ENCODE data around the gene AGPAT4.

AGPAT4 gene

DNA sequence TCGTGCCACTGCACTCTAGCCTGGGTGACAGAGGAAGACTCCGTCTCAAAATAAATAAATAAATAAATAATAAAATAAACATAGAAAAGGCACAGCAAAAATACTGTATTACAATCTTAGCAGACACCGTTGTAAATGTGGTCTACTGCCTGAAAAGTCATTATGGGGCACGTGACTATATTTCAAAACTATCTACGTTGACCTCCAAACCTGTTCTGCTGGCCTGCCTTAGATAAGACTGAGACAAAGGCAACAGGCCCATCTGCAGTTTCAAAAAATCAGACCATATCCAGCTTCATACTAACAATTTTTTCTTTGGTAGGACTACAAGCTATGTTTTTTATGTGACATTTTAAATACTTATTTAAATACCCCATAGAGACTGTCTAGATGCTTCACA, 59.1 kb downstream of the AGPAT4 start:
- Histone ChIP-seq H3K36me3 (ENCODE audit: control insufficient read depth, insufficient read depth, low read length, severe bottlenecking) (no peaks in the 10 kb centered on the region), H3K4me1 (ENCODE audit: control insufficient read depth, insufficient read depth, low read length) (peaks cover 11% of the 10 kb centered on the region), H3K9ac (ENCODE audit: low read length) (no peak overlapping the region), H3K9me3 (ENCODE audit: control insufficient read depth, low read length) (peaks cover 11% of the 10 kb centered on the region), H3K27me3 (replicated peaks; ENCODE audit: control insufficient read depth, insufficient read depth, low read length) (no peaks in the 10 kb centered on the region), H3K4me3 (ENCODE audit: low read length) (no peak overlapping the region)
- no peak for DNase-seq (ENCODE audit: low read depth)

- no peak for DNase-seq (ENCODE audit: low read depth)
- Histone ChIP-seq H3K4me1 (ENCODE audit: control insufficient read depth, insufficient read depth, low read length) (peaks cover 11% of the 10 kb centered on the region), H3K9me3 (ENCODE audit: control insufficient read depth, low read length) (peaks cover 11% of the 10 kb centered on the region), H3K27me3 (replicated peaks; ENCODE audit: control insufficient read depth, insufficient read depth, low read length) (no peaks in the 10 kb centered on the region), H3K9ac (ENCODE audit: low read length) (no peak overlapping the region), H3K4me3 (ENCODE audit: low read length) (no peak overlapping the region), H3K36me3 (ENCODE audit: control insufficient read depth, insufficient read depth, low read length, severe bottlenecking) (peaks cover 2% of the 10 kb centered on the region)
Measured at GRCh38 chr6:161212902-161213301, 61.0 kb downstream of the AGPAT4 start.

DNA sequence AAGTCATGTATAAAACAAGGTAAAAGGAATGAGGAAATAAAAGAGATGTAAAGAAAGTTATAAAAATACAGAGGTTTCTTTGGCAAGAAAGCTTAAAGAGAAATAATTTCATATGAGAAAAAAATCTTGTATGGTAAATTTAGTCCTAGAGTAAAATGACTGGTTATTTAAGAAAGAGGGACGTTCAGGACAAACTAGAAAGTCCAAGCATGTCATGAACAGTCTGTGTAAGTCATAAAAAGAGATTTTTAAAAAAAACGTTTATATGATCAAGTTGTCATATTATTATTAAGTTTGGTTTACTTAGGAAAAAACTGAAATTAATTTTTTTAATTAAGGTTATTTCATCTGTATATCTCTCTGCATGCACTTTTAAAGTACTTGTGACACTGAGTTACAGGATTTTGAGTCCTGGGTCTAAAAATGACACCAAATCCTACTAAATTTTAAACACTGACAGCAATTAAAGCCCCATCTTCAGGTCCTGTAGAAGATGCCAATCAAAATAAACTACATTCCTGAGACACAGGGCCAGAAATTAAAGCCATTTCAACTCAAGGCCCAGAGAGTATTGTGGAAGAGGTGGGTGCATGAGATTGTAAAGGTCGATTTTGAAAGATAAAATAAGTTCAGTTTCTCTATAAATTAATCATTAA, 62.4 kb downstream of the AGPAT4 start:
- peaks cover 2% of the 10 kb centered on the region for H3K36me3 ChIP-seq (ENCODE audit: control insufficient read depth, insufficient read depth, low read length, severe bottlenecking)
- peak overlapping the region; percentile 17 for H3K4me3 ChIP-seq (ENCODE audit: low read length)
- H3K9ac ChIP-seq (ENCODE audit: low read length), result no peak overlapping the region

GRCh38 chr6:161210857-161211256, 63.0 kb downstream of the AGPAT4 start:
- Histone ChIP-seq H3K36me3 (ENCODE audit: control insufficient read depth, insufficient read depth, low read length, severe bottlenecking) (peaks cover 2% of the 10 kb centered on the region), H3K4me3 (ENCODE audit: low read length) (no peak overlapping the region), H3K27me3 (replicated peaks; ENCODE audit: control insufficient read depth, insufficient read depth, low read length) (no peaks in the 10 kb centered on the region), H3K9me3 (ENCODE audit: control insufficient read depth, low read length) (peaks cover 11% of the 10 kb centered on the region), H3K4me1 (ENCODE audit: control insufficient read depth, insufficient read depth, low read length) (peaks cover 11% of the 10 kb centered on the region), H3K9ac (ENCODE audit: low read length) (no peak overlapping the region)
- DNase-seq (ENCODE audit: low read depth), result no peak

More for the DNA sequence above, 62.4 kb downstream of the AGPAT4 start:
- peaks cover 11% of the 10 kb centered on the region for H3K4me1 ChIP-seq (ENCODE audit: control insufficient read depth, insufficient read depth, low read length)
- peaks cover 11% of the 10 kb centered on the region for H3K9me3 ChIP-seq (ENCODE audit: control insufficient read depth, low read length)
- H3K27me3 ChIP-seq (replicated peaks; ENCODE audit: control insufficient read depth, insufficient read depth, low read length), result no peaks in the 10 kb centered on the region
- DNase-seq (ENCODE audit: low read depth), result no peak

DNA sequence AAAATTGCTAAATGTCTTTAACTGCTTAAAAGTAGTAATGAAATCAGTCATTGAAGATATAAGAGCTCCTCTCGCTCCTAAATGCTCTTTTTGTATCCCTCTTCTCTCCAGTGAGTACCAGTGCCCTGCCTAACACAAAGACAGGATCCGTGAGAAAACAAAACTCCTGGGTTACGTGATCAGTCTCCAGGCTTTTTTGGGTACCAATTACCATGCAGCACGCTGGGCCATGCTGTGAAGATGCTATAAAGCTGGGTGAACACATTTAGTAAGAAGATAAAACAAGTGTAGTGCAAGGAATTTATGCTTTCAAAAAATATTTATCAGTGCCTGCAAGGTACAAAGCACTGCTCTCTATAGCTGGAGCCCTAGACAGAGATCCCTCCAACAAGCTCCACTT, 66.7 kb downstream of the AGPAT4 start:
- Histone ChIP-seq H3K27me3 (replicated peaks; ENCODE audit: control insufficient read depth, insufficient read depth, low read length) (no peaks in the 10 kb centered on the region), H3K9me3 (ENCODE audit: control insufficient read depth, low read length) (peaks cover 11% of the 10 kb centered on the region), H3K4me3 (ENCODE audit: low read length) (no peak overlapping the region), H3K9ac (ENCODE audit: low read length) (no peak overlapping the region), H3K36me3 (ENCODE audit: control insufficient read depth, insufficient read depth, low read length, severe bottlenecking) (peaks cover 2% of the 10 kb centered on the region), H3K4me1 (ENCODE audit: control insufficient read depth, insufficient read depth, low read length) (no peaks in the 10 kb centered on the region)
- DNase-seq (ENCODE audit: low read depth), result no peak

- no peak for DNase-seq (ENCODE audit: low read depth)
- peaks cover 2% of the 10 kb centered on the region for H3K36me3 ChIP-seq (ENCODE audit: control insufficient read depth, insufficient read depth, low read length, severe bottlenecking)
- no peaks in the 10 kb centered on the region for H3K4me1 ChIP-seq (ENCODE audit: control insufficient read depth, insufficient read depth, low read length)
- no peak overlapping the region for H3K9ac ChIP-seq (ENCODE audit: low read length)
- no peaks in the 10 kb centered on the region for H3K9me3 ChIP-seq (ENCODE audit: control insufficient read depth, low read length)
- no peaks in the 10 kb centered on the region for H3K27me3 ChIP-seq (replicated peaks; ENCODE audit: control insufficient read depth, insufficient read depth, low read length)
- H3K4me3 ChIP-seq (ENCODE audit: low read length), result no peak overlapping the region
Measured at GRCh38 chr6:161204866-161205557, 68.8 kb downstream of the AGPAT4 start.

DNA sequence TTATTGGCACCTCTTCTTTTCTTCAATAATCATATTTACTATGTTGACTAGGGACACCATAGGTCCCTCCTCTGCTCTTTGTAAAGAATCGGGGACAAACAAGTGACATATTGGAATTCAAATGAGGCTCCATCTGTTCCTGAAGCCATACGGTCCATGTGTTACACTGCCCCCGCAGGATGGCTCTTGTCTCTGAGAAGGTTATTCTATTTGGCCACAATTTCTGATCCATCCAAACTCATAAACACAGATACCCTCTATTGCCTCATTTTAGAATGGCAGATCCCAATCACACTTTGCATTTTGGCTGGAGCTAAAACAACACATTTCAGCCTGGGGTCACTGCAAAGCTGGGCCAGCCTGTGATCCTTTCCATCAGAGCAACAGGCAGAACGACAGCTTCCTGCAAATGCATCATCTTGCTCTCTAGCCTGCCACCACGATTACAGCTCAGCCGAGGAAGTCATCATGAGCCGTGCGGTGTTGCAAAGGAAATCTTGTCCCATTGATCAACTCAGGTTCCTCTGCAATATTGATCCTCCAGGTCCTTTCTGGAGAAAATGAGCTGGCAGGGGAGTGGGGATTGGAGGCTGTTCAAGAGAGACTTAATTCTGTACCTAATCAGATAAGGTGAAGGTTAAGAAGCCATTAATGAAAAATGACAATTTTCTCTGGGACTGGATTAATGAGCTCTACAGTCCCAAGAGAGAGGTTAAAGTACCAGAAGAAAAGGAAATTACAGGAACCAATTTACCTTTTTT, 73.1 kb downstream of the AGPAT4 start:
- Histone ChIP-seq H3K4me1 (ENCODE audit: control insufficient read depth, insufficient read depth, low read length) (peaks cover 8% of the 10 kb centered on the region), H3K9ac (ENCODE audit: low read length) (no peak overlapping the region), H3K9me3 (ENCODE audit: control insufficient read depth, low read length) (no peaks in the 10 kb centered on the region), H3K27me3 (replicated peaks; ENCODE audit: control insufficient read depth, insufficient read depth, low read length) (no peaks in the 10 kb centered on the region), H3K4me3 (ENCODE audit: low read length) (no peak overlapping the region), H3K36me3 (ENCODE audit: control insufficient read depth, insufficient read depth, low read length, severe bottlenecking) (no peaks in the 10 kb centered on the region)
- DNase-seq (ENCODE audit: low read depth), result no peak

GRCh38 chr6:161199850-161200249, 74.0 kb downstream of the AGPAT4 start:
- Histone ChIP-seq H3K36me3 (ENCODE audit: control insufficient read depth, insufficient read depth, low read length, severe bottlenecking) (no peaks in the 10 kb centered on the region), H3K4me1 (ENCODE audit: control insufficient read depth, insufficient read depth, low read length) (peaks cover 8% of the 10 kb centered on the region), H3K4me3 (ENCODE audit: low read length) (no peak overlapping the region), H3K9me3 (ENCODE audit: control insufficient read depth, low read length) (no peaks in the 10 kb centered on the region), H3K9ac (ENCODE audit: low read length) (no peak overlapping the region), H3K27me3 (replicated peaks; ENCODE audit: control insufficient read depth, insufficient read depth, low read length) (no peaks in the 10 kb centered on the region)
- DNase-seq (ENCODE audit: low read depth), result no peak

DNA sequence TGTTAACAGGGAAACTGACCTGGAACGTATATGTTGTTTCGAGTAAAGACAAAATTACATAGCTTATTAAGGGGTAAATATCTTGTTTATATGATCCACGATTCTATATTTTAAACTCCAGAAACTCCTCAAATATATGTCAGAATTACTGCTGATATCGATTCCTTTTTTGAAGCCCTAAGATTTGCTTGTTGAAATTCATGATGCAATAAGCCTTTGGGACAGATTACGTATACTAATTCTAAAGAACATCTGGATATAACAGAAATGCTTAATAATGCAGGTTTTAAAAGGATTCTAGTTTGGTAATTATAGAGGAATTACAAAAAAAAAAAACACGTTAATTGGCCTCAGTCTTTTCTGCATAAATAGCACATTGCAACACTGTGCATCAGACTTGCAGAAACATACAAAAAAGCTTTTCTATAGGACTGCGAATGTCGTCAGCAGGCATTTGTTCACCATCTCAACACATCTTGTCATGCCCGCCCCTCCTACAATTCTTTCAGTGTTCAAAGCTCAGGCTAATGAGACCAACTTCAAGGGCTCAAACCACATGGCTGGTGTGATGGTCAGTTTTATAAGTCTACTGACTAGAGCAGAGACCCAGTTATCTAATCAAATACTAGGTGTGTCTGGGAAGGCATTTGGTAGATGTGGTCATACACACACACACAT, 74.9 kb downstream of the AGPAT4 start:
- DNase-seq (ENCODE audit: low read depth), result no peak
- Histone ChIP-seq H3K4me1 (ENCODE audit: control insufficient read depth, insufficient read depth, low read length) (peaks cover 8% of the 10 kb centered on the region), H3K27me3 (replicated peaks; ENCODE audit: control insufficient read depth, insufficient read depth, low read length) (no peaks in the 10 kb centered on the region), H3K4me3 (ENCODE audit: low read length) (no peak overlapping the region), H3K9me3 (ENCODE audit: control insufficient read depth, low read length) (no peaks in the 10 kb centered on the region), H3K36me3 (ENCODE audit: control insufficient read depth, insufficient read depth, low read length, severe bottlenecking) (no peaks in the 10 kb centered on the region), H3K9ac (ENCODE audit: low read length) (no peak overlapping the region)

DNA sequence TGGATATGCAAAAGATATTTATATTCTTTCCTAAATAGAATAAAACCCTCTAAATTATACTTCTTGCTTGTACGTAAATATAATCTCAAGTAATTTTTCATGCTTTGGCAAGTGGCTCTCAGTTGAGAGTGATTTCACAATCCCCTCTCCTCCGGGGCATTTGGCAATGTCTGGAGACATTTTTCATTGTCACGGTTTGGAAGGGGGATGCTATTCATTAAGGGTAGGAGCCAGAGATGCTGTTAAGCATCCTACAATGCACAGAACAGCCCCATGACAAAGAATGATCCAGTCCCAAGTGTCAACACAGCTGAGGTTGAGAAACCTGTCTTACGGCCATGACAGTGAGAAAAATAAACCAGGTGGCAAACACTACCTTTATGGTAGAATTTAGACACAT, 75.7 kb downstream of the AGPAT4 start:
- Histone ChIP-seq H3K4me1 (ENCODE audit: control insufficient read depth, insufficient read depth, low read length) (peaks cover 8% of the 10 kb centered on the region), H3K27me3 (replicated peaks; ENCODE audit: control insufficient read depth, insufficient read depth, low read length) (no peaks in the 10 kb centered on the region), H3K4me3 (ENCODE audit: low read length) (no peak overlapping the region), H3K9me3 (ENCODE audit: control insufficient read depth, low read length) (no peaks in the 10 kb centered on the region), H3K9ac (ENCODE audit: low read length) (no peak overlapping the region), H3K36me3 (ENCODE audit: control insufficient read depth, insufficient read depth, low read length, severe bottlenecking) (no peaks in the 10 kb centered on the region)
- peak; percentile 94 for DNase-seq (ENCODE audit: low read depth)

- H3K36me3 ChIP-seq (ENCODE audit: control insufficient read depth, insufficient read depth, low read length, severe bottlenecking), result no peaks in the 10 kb centered on the region
- H3K27me3 ChIP-seq (replicated peaks; ENCODE audit: control insufficient read depth, insufficient read depth, low read length), result no peaks in the 10 kb centered on the region
- no peak for DNase-seq (ENCODE audit: low read depth)
- H3K9ac ChIP-seq (ENCODE audit: low read length), result no peak overlapping the region
- H3K4me3 ChIP-seq (ENCODE audit: low read length), result no peak overlapping the region
- peaks cover 8% of the 10 kb centered on the region for H3K4me1 ChIP-seq (ENCODE audit: control insufficient read depth, insufficient read depth, low read length)
- no peaks in the 10 kb centered on the region for H3K9me3 ChIP-seq (ENCODE audit: control insufficient read depth, low read length)
Measured at GRCh38 chr6:161195386-161195785, 78.5 kb downstream of the AGPAT4 start.

All from adipocyte (in vitro differentiated cells).